Panc1 (cell line): Measurements from ENCODE around the gene GNA12.

Experiments
- CTCF ChIP-seq: fragments of 450-650 bp; IDR thresholded peaks from 2 replicates; pipeline ENCODE4 v1.5.1; 2017; ENCODE audit warnings: mild to moderate bottlenecking
- POLR2AphosphoS5 ChIP-seq: IDR thresholded peaks from 2 replicates; pipeline ENCODE4 v1.6.1; 2012; ENCODE audit warnings: mild to moderate bottlenecking, low read depth, low read length, moderate library complexity
- REST ChIP-seq, 2 experiments: IDR thresholded peaks; 2 replicates each; pipeline ENCODE4 v1.6.1; 2011 to 2012; ENCODE audit warnings: low read depth in 2 of 2, control low read depth in 1 of 2, low read length in 1 of 2, mild to moderate bottlenecking in 1 of 2, moderate library complexity in 1 of 2; ENCODE audit not compliant: insufficient read depth in 1 of 2
- SIN3A ChIP-seq: IDR thresholded peaks from 2 replicates; pipeline ENCODE4 v1.6.1; 2012; ENCODE audit warnings: low read depth, mild to moderate bottlenecking, low read length, moderate library complexity, borderline replicate concordance; ENCODE audit not compliant: insufficient read depth
- TCF7L2 ChIP-seq: IDR thresholded peaks from 2 replicates; pipeline ENCODE4 v1.6.1; 2011; ENCODE audit warnings: mild to moderate bottlenecking, low read depth, low read length, inconsistent platforms

- TF ChIP-seq CTCF (no peak), SIN3A (no peak), POLR2AphosphoS5 (no peak), TCF7L2 (no peak), REST (IDR thresholded peaks at IDR 0.05; ENCODE audit: insufficient read depth in 1 of 2, low read depth in 2 of 2, low read length in 1 of 2) (no peak)
Observed at GRCh38 chr7:2819954-2820397, 24.1 kb downstream of the GNA12 start.
